ENCODE data around the gene PLAU.
A peak's percentile ranks its signal among the peaks of the same experiment; 100 is the strongest.

PLAU gene

GRCh38 chr10:73910764-73911552, at the start of gene PLAU:
Gene PLAU (plus strand): TSS chr10:73911132. CDS start chr10:73911556, 424 bp downstream.
- peak within 1 kb of the TSS; percentile 47 for H3K4me3 ChIP-seq (ENCODE audit: low read depth, low read length)

GRCh38 chr10:73862011-73862410, 48.9 kb upstream of the PLAU start:
- H3K4me3 ChIP-seq (ENCODE audit: low read depth, low read length), result no peak overlapping the region

- no peak overlapping the region for H3K4me3 ChIP-seq (ENCODE audit: low read depth, low read length)
Measured at GRCh38 chr10:73863039-73863817, 47.7 kb upstream of the PLAU start.

GRCh38 chr10:73864229-73864628, 46.7 kb upstream of the PLAU start:
- no peak overlapping the region for H3K4me3 ChIP-seq (ENCODE audit: low read depth, low read length)

GRCh38 chr10:73865107-73865458, 45.8 kb upstream of the PLAU start:
- no peak overlapping the region for H3K4me3 ChIP-seq (ENCODE audit: low read depth, low read length)

- no peak overlapping the region for H3K4me3 ChIP-seq (ENCODE audit: low read depth, low read length)
Measured at GRCh38 chr10:73865459-73866442, 45.2 kb upstream of the PLAU start.

GRCh38 chr10:73866621-73867020, 44.3 kb upstream of the PLAU start:
- no peak overlapping the region for H3K4me3 ChIP-seq (ENCODE audit: low read depth, low read length)

GRCh38 chr10:73867126-73867807, 43.7 kb upstream of the PLAU start:
- no peak overlapping the region for H3K4me3 ChIP-seq (ENCODE audit: low read depth, low read length)

GRCh38 chr10:73867871-73868631, 42.9 kb upstream of the PLAU start:
- no peak overlapping the region for H3K4me3 ChIP-seq (ENCODE audit: low read depth, low read length)

GRCh38 chr10:73868655-73869195, 42.2 kb upstream of the PLAU start:
- H3K4me3 ChIP-seq (ENCODE audit: low read depth, low read length), result no peak overlapping the region

- no peak overlapping the region for H3K4me3 ChIP-seq (ENCODE audit: low read depth, low read length)
Measured at GRCh38 chr10:73871295-73872189, 39.4 kb upstream of the PLAU start.

- no peak overlapping the region for H3K4me3 ChIP-seq (ENCODE audit: low read depth, low read length)
Measured at GRCh38 chr10:73872190-73872710, 38.7 kb upstream of the PLAU start.

- H3K4me3 ChIP-seq (ENCODE audit: low read depth, low read length), result peak overlapping the region; percentile 30
Measured at GRCh38 chr10:73873142-73873837, 37.6 kb upstream of the PLAU start.

- H3K4me3 ChIP-seq (ENCODE audit: low read depth, low read length), result peak overlapping the region; percentile 73
Measured at GRCh38 chr10:73873838-73874215, 37.1 kb upstream of the PLAU start.

GRCh38 chr10:73874267-73875138, 36.4 kb upstream of the PLAU start, which contains the start of gene CAMK2G:
Gene CAMK2G (minus strand): TSS chr10:73874555. CDS start chr10:73874461, 94 bp downstream.
- peak within 1 kb of the TSS; percentile 73 for H3K4me3 ChIP-seq (ENCODE audit: low read depth, low read length)

GRCh38 chr10:73875139-73875475, 35.8 kb upstream of the PLAU start:
- H3K4me3 ChIP-seq (ENCODE audit: low read depth, low read length), result no peak overlapping the region

GRCh38 chr10:73876157-73876556, 34.8 kb upstream of the PLAU start:
- H3K4me3 ChIP-seq (ENCODE audit: low read depth, low read length), result no peak overlapping the region
